Activated CD4-positive, alpha-beta T cell treated with anti-CD3 and anti-CD28 coated beads for 24 hours (primary cell): ENCODE measurements around the gene C4orf50.

ENCODE experiments used
- DNase-seq, 2 donors: peaks; one replicate each; pipeline ENCODE4 v3.0.0-alpha.2; 2020; ENCODE audit warnings: low read depth in 2 of 2

Gene C4orf50

GRCh38 chr4:5890063-5890727 is 128.0 kb downstream of the C4orf50 start:
- DNase-seq: no peak

- DNase-seq: no peak
Measured at GRCh38 chr4:5889002-5889696, 129.1 kb downstream of the C4orf50 start.

GRCh38 chr4:5888222-5889001 is 129.8 kb downstream of the C4orf50 start:
- DNase-seq: no peak

DNA sequence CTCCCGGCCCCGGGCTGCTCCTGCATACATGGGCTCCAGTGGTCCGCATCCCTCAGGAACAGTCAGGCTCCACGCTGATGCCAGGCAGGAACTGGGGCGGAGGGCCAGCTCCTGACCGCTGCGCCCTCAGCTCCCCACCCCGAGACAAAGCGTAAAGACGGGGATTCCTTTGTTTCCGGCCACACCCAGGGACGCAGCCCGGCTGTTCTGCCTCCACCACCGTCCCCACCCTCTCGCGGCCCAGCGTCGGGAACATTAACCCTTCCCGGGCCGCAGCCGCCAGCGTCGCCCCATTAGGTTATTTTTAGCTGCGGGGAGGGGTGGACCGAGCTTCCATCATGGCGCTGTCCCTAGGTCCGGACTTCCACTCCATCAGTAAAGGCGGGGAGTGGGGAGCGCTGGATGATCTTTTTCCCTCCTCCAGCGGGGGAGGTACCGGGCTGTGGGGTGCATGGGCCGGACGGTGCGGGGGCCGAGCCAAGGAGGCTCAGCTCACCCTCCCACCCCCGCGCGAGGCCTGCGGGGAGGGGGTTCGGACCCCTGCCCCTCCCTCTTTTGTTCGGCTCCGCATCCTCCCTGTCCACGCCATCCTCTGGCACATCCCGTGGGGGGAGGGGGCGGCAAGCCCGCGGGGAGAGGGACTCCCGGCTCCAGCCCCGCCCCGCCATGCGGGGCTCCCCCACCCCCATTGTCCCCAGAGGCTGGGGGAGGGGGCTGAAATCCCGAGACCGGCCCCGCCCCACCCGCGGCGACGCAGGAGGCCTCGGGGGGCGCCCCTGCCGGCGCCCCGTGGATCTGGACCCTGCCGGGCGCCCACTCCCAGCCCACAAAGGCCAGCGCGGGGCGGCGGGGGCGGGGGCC is 130.6 kb downstream of the C4orf50 start:
- no peak for DNase-seq

DNA sequence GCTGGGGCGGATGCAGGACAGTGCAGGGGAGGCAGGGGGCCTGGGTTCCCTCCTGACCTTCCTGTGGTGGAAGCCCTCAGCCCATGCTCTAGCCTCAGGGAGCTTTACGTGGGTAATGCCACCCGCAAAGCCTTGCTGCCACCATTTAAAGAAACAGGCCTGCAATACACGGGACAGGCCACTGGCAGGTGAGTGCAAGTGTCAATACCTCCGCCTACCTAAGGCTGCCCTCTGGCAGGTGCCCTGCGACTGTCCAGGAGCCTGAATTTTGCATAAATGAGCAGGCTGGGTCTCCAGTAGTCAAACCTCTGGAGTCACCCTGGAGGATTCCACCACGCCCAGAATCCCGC is 131.2 kb downstream of the C4orf50 start:
- DNase-seq: no peak

GRCh38 chr4:5885733-5886132 is 132.5 kb downstream of the C4orf50 start:
- DNase-seq: no peak

DNA sequence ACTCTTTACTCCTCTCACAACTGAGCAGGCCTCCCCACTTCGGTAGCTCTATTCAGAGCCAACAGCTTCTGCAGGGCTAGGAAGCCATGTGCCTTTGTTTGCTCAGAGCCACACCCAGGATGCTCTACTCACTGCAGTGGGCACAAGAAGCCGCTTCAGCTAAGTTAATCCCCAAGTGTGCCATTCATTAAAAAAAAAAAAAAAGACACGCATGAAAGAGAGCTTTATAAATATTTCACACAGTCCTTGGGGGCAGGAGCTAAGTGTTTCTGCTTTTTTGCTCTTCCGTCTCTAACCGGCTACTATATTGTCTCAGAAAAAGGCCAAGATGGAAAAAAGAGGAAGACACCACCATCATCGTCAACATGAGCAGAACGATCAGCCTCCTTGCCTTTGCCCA is 133.4 kb downstream of the C4orf50 start:
- DNase-seq: no peak

- DNase-seq: no peak
Measured at GRCh38 chr4:5883916-5884315, 134.3 kb downstream of the C4orf50 start.

DNA sequence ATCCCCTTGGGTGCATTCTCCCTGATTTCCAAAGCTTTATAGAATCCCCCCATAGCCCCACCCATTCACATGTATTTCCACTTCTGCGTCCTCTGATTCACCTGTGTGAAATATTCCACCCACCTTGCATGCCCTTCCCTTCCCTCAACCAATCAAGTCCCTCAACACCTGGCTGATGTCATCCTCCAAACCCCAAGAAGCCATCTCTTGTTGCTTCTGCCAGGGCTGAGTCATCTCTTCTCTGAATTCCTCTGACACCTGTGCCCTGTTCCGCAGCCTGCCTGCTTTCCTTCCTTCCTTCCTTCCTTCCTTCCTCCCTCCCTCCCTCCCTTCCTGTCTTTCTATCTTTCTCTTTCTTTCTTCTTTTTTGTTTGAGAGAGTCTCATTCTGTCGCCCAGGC is 135.3 kb downstream of the C4orf50 start:
- DNase-seq: no peak

GRCh38 chr4:5881340-5881739 is 136.9 kb downstream of the C4orf50 start:
- no peak for DNase-seq

DNA sequence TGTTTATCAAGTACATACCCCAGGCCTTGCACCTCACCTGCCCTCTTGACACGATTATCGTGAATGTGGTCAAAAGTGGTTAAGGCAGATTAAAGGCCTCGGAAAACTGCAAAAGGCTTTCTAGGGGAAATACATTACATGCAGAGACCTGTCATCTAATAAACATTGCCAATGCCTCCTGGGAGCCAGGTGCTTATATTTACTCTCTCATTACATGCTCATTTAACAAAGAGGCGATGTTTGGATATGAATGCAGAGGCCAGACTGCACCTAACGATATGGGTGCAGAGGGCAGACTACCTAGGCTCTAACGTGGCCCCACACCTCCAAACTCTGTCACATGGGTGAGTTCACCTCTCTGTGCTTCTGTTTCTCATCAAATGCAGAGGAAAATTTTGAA is 139.9 kb downstream of the C4orf50 start:
- DNase-seq: no peak

DNA sequence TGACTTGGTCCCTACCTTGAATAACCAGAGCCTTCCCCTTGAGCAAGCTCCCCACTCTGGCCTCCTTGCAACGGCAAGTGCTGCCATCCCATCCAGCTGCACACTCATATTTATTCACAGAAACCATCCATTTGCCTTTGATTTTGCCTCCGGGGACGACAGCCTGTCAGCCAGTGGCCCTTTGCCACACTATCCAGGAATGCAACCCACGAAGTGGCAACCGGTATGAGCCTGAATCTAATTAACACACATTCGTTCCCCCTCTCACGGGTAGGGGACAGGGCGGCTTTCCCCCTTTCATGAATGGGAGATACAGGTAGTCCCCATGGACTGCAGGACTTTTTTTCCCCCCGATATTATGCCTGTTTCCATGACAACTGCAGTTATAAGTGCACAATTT is 140.8 kb downstream of the C4orf50 start:
- DNase-seq: no peak

DNA sequence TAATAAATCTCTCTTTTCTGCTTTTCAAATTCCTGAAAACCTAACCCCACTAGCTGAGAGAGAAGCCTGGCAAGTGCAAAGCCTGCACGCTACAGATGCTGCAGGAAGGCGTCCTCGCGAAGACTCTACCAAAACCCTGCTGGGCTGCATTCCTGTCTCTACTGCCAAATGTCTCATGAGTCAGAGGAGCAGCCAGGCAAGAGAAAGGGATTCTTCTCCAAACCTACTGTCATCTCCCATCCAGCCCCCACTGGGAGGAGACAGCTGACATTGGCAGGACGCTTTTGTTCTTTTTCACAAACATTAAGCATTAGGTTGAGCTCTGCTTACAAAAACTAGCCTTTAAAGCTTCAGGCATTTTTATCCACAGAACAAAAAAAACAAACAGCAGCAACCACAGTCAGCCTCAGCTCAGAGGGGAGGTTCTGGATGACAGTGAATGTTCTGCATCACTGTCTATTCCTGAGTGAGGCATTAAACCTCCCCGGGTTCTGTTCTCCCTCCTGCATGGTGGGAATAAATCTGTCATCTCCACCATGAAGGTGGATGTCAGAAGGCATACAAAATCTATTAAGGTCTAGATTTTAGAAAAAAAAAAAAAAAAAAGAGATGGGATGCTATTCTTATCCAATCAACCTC is 143.3 kb downstream of the C4orf50 start:
- no peak for DNase-seq

DNA sequence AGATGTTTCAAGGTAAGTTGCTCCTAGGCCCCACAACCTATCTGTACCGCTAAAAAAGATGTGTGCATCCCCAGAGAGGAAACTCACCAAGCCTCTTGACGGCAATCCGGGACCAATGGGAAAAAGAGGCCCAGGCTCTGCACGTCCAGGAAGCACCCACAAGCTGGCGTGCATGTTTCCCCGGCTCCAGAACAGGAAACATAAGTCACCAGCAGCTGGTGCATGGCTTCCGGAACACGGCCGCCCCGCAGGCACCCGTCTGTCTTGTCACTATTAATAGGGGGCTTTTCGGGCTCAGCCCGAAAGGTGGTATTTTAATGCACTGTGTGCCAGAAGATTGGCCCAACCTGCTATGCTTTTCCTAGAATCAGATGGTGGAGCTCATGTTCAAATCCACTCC is 147.5 kb downstream of the C4orf50 start:
- DNase-seq: no peak

DNA sequence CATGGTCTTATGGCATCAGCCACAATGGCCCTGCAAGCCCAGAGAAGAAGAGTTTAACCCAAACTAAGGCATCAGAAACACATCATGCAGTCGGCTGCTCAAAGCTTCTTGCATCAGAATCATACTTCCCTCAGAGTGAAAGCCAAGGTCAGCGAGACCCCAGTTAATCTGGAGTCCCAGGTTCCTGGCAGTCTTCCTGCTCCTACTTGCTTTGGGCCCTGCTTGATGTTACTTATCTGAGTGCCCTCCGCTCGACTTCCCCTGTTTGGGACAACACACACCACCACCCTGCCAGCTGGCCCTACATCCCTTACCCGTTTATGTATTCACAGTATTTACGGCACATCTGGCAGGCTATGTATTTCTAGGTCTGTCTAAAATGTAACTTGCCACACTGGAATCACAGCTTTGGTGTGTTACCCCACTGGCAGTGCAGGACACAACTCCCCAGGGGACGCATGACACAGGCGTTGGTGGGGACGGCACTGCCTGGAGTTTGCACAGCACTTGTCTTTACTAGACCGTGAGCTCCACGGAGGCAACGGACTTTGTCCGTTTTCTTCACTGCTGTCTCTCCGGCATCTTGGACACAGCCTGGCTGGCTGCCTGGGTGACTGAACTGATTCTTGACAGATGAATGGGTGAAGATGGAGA is 148.1 kb downstream of the C4orf50 start:
- DNase-seq: no peak

DNA sequence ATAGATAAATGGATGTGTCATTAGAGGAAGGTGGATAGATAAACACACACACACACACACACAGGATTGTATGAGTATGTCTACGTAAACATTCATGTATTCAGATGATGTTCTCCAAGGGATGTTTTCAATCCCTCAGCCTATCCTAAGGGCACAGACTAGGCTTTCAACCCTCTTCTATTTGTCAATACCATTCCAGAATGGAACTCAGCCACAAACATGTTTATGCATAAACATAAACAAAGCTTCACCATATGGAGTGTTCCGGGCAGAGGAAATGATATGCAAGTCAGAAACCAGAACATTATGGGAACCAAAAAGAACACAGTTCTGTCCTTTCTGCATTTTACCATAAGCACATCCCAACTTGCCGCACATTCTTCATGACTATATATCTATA is 150.4 kb downstream of the C4orf50 start:
- no peak for DNase-seq

DNA sequence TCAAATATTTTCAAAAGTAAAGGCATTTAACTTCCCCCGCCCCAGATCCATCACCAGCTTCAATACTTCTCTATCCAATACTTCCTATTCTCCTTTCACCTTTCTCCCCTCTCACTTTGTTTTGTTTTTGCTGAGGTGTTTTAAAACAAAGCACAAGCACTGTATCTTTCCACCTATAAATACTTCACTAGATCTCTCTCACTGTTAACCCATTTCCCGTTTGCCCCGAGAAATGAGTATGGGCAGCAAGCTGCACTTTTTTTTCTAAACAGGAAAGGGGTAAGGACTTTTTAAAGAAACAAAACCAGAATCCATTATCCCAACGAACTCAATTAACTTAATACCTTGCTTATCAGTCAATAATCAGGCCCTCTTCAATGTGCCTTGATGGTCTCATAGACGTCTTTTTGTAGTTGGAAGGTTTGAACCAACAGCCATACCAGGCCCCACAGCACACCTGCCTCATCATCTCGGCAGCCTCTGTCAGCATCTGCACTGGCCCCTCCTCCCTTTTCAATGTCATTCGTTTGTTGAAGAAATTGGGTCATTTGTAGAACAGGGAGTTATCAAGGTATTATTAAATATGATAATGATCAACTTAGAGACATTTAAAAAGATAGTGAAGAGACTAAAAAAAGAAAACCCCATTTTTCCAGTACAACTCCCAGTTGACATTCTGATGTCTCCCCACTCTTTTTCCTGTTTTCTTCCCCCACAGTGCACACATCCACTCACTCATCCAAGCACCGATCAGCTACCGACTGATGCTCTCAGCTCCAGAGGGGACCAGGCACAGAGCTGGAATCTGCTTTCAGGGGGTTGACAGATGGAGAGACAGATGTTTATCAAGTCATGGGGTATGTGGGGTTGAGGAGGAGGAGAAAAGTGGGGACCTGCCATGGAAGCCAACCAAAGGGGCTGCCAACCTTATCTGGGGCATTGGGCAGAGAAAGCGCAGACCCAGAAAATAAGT is 151.1 kb downstream of the C4orf50 start:
- DNase-seq: no peak

DNA sequence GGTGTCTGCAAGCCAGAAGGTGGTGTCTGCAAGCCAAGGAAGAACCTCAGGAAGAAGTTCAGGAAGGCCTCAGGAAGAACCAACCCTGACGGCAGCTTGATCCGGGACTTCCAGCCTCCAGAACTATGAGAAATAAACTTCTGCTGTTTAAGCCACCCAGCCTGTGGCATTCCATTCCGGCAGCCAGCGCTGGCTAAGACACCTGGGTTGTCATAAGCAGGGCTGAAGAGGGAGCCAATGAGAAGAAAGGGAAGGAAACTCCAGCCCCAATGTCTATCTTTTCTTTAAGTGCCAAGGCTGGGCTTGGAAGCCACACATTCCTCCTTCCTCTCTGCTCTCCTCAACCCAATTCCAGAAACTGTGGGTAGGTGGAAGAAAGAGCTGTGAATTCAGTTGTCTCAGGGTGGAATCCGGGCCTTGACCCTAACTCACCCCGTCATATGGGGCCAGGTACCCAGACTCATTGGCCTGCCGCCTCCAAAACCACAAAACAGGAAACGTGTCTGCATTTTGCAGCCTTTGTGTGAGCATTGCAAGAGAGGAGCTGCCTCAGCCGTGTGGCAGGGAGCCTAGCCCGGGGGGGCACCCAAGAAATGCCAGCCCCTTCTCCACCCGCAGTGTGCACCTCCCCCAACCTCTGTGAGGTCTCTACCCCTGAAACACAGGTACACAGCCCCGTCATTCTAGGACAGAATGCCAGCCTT is 152.2 kb downstream of the C4orf50 start:
- no peak for DNase-seq

DNA sequence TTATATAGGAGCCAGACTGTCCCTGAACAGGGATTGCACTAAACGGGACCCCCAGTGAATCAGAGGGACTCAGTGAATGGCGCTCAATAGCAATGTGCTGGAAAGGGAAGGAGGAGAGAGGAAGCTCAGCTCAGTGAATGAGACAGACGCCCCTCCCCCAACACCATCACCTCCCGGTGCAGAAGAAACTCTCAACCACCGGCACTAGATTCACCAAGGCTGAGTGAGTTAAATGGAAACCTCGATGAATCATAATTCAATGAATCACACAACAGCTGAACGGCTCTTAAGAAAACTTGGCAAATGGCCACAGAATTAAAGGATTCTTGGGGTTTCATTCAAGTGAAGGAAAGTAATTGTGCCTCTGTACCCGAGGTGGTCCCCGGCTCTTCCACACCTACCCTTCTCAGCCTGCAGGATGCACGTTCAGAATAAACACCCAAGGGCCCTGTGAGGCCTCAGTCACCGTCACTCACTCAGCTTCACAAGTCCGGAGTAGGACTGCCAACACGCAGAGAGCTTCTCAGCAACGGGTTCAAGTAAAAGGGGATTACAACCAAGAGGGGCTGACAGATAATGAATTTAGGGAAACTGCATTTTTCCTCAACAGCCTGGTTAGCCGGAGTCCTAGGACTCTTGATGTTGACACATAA is 154.6 kb downstream of the C4orf50 start:
- peak; percentile 39 to 53 for DNase-seq
